HUDEP-2 (cell line): ENCODE data around the gene EYS.
"Not testable (repeated sequence)": the region's sequence is repeated elsewhere in the genome, so short reads cannot be mapped to it uniquely, and the experiment has no call there.

Experiments
- DNase-seq, 76 experiments: peaks; one replicate each; lab custom pipeline; 2025; ENCODE audit not compliant: unreplicated experiment in 76 of 76; lab: John Stamatoyannopoulos, UW

EYS gene

GRCh38 chr6:63943826-63944225 lies 1763.2 kb downstream of the EYS start:
- no peak for DNase-seq

GRCh38 chr6:63941747-63942470 lies 1765.1 kb downstream of the EYS start:
- DNase-seq = no peak

- peak in 6 of 76 experiments; percentile 3 to 32 (median 22) for DNase-seq
These were observed 1767.0 kb downstream of the EYS start for GRCh38 chr6:63940056-63940455.

GRCh38 chr6:63936399-63936798 lies 1770.6 kb downstream of the EYS start:
- no peak for DNase-seq

GRCh38 chr6:63935732-63936131 lies 1771.3 kb downstream of the EYS start:
- DNase-seq = no peak

GRCh38 chr6:63933948-63934347 lies 1773.1 kb downstream of the EYS start:
- not testable (repeated sequence) for DNase-seq

- DNase-seq = no peak
These were observed 1776.2 kb downstream of the EYS start for GRCh38 chr6:63930848-63931247.

- no peak for DNase-seq
These were observed 1777.9 kb downstream of the EYS start for GRCh38 chr6:63929111-63929510.

- no peak for DNase-seq
These were observed 1778.4 kb downstream of the EYS start for GRCh38 chr6:63928613-63929012.

GRCh38 chr6:63926950-63927927 lies 1779.8 kb downstream of the EYS start:
- DNase-seq = no peak

- DNase-seq = no peak
These were observed 1780.7 kb downstream of the EYS start for GRCh38 chr6:63926258-63926780.

GRCh38 chr6:63923139-63923739 lies 1783.8 kb downstream of the EYS start:
- peak in 19 of 76 experiments; percentile 0 to 47 (median 8) for DNase-seq

- no peak for DNase-seq
These were observed 1787.4 kb downstream of the EYS start for GRCh38 chr6:63919556-63920110.

- DNase-seq = no peak
These were observed 1794.1 kb downstream of the EYS start for GRCh38 chr6:63912887-63913286.

GRCh38 chr6:63910863-63911551 lies 1796.0 kb downstream of the EYS start:
- no peak for DNase-seq

GRCh38 chr6:63904650-63905248 lies 1802.3 kb downstream of the EYS start:
- no peak for DNase-seq

- no peak for DNase-seq
These were observed 1807.5 kb downstream of the EYS start for GRCh38 chr6:63899550-63899949.

GRCh38 chr6:63897952-63898351 lies 1809.1 kb downstream of the EYS start:
- no peak for DNase-seq

- no peak for DNase-seq
These were observed 1809.6 kb downstream of the EYS start for GRCh38 chr6:63897459-63897858.

- DNase-seq = no peak
These were observed 1818.6 kb downstream of the EYS start for GRCh38 chr6:63888416-63888815.
